ENCODE results near the gene HDGFL1.

The HDGFL1 gene

DNA sequence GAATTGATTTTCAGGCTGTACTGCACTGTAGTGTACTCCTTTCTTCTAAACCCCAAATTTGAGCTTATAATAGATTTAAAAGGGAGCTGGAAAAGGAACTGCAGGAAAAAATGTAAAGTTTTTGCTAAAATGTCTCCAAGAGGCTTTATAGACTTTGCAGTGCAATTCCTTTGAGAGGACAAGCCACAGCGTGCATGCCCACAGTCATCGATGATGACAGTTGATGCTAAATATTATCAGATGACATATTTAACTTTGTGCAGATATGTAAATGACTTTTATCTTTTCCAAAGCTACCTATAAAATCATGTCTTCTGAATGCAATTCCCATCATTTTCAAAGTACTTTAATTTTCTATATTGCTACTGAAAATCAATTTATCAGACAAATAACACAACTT lies 24.3 kb upstream of the HDGFL1 start:
- TF ChIP-seq, protein P1, sequence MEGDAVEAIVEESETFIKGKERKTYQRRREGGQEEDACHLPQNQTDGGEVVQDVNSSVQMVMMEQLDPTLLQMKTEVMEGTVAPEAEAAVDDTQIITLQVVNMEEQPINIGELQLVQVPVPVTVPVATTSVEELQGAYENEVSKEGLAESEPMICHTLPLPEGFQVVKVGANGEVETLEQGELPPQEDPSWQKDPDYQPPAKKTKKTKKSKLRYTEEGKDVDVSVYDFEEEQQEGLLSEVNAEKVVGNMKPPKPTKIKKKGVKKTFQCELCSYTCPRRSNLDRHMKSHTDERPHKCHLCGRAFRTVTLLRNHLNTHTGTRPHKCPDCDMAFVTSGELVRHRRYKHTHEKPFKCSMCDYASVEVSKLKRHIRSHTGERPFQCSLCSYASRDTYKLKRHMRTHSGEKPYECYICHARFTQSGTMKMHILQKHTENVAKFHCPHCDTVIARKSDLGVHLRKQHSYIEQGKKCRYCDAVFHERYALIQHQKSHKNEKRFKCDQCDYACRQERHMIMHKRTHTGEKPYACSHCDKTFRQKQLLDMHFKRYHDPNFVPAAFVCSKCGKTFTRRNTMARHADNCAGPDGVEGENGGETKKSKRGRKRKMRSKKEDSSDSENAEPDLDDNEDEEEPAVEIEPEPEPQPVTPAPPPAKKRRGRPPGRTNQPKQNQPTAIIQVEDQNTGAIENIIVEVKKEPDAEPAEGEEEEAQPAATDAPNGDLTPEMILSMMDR (IDR thresholded peaks at IDR 0.05; ENCODE audit: low read depth, low read length), result no peak
- no peak overlapping the region for H3K4me3 ChIP-seq (ENCODE audit: low read depth, low read length)

DNA sequence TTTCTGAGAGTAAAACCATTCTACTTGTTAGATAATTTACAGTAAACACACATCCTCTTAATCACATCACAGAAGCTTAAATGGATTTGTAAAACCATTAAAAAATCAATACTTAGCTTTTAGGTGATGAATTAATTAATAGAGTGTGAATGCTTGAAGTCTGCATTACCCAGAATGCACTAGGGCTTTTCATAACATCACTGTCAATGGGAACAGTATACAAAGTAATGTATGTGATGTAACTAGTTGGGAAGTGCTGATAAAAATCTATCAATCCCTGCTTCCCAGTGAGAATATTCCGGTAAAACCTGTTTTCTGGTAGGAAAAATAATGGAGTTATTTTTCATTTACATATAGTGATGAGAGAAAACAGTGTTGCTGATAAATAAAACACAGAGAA lies 23.1 kb upstream of the HDGFL1 start:
- TF ChIP-seq, protein P1 (IDR thresholded peaks at IDR 0.05; ENCODE audit: low read depth, low read length), result no peak
- no peak overlapping the region for H3K4me3 ChIP-seq (ENCODE audit: low read depth, low read length)

DNA sequence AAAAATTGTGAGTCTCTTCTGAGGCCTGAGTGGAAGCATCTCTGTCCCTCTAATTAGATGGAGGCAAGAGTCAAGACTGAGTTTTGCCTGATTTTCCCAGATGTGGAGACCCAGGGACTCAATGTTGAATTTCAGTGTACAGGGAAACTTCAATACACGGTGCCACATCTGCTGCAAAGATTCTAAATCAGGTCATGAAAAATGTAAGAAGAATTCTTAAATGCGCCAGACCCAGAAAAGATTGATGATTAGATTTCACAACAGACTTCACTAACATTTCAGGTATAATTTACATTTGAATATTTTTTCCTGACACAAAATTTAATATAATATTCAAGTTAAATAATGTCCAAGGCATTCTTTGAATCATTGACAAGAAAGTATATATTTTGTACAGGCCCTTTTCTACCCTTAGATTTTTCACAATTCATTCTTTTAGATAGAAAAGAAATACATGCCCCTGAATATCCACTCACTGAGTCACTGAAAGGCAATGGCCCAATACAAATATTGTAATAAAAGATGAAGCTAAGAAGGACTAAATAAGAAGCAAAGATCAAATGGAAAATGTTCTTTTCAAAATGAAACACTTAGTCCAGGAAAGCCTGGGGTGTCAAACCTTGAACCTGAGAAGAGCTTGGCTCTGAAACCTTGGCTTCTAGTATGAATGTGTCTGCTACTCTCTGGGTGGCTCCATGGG lies 18.2 kb upstream of the HDGFL1 start:
- no peak overlapping the region for H3K4me3 ChIP-seq (ENCODE audit: low read depth, low read length)
- TF ChIP-seq, protein P1 (IDR thresholded peaks at IDR 0.05; ENCODE audit: low read depth, low read length), result no peak

- H3K4me3 ChIP-seq (ENCODE audit: low read depth, low read length), result no peak overlapping the region
- TF ChIP-seq, protein P1 (IDR thresholded peaks at IDR 0.05; ENCODE audit: low read depth, low read length), result no peak
Measured at GRCh38 chr6:22556266-22556665, 13.1 kb upstream of the HDGFL1 start.

GRCh38 chr6:22557007-22557406 lies 12.4 kb upstream of the HDGFL1 start:
- H3K4me3 ChIP-seq (ENCODE audit: low read depth, low read length), result no peak overlapping the region
- TF ChIP-seq, protein P1 (IDR thresholded peaks at IDR 0.05; ENCODE audit: low read depth, low read length), result no peak

- TF ChIP-seq, protein P1 (IDR thresholded peaks at IDR 0.05; ENCODE audit: low read depth, low read length), result no peak
Measured at GRCh38 chr6:22558288-22558882, 11.0 kb upstream of the HDGFL1 start.

GRCh38 chr6:22568854-22569253 lies 512 bp upstream of the HDGFL1 start:
- TF ChIP-seq, protein P1 (IDR thresholded peaks at IDR 0.05; ENCODE audit: low read depth, low read length), result no peak
- H3K4me3 ChIP-seq (ENCODE audit: low read depth, low read length), result no peak overlapping the region

More at GRCh38 chr6:22558288-22558882, 11.0 kb upstream of the HDGFL1 start:
- H3K4me3 ChIP-seq (ENCODE audit: low read depth, low read length), result no peak overlapping the region
